HAP-1 (cell line): ENCODE measurements around the gene RAD51AP1.
A peak's percentile ranks its signal among the peaks of the same experiment; 100 is the strongest.

Source experiments
- DNase-seq, 2 experiments: peaks; one replicate each; pipeline ENCODE4 v3.0.0-alpha.2; 2016 to 2020; ENCODE audit warnings: low spot score in 2 of 2
- H3K27me3 ChIP-seq: fragments of 250-450 bp; sonication (Bioruptor Pico); 2 replicates; pipeline ENCODE4 v1.5.1; 2020; ENCODE audit warnings: low read depth, mild to moderate bottlenecking, moderate library complexity
- H3K36me3 ChIP-seq: fragments of 250-450 bp; sonication (Bioruptor Pico); replicated peaks from 2 replicates; pipeline ENCODE4 v1.5.1; 2020; ENCODE audit warnings: mild to moderate bottlenecking
- H3K4me1 ChIP-seq: fragments of 250-450 bp; sonication (Bioruptor Pico); 2 replicates; pipeline ENCODE4 v1.5.1; 2020; ENCODE audit warnings: mild to moderate bottlenecking
- H3K4me3 ChIP-seq: fragments of 250-450 bp; sonication (Bioruptor Pico); 2 replicates; pipeline ENCODE4 v1.5.1; 2020; ENCODE audit warnings: mild to moderate bottlenecking, moderate library complexity
- H3K9me3 ChIP-seq: fragments of 250-450 bp; sonication (Bioruptor Pico); 2 replicates; pipeline ENCODE4 v1.5.1; 2020; ENCODE audit warnings: mild to moderate bottlenecking, moderate library complexity
- in situ Hi-C: fragments of 300-500 bp; cut with MboI; formaldehyde crosslinking; loops from 3 replicates; pipeline ENCODE4 v1.14.3; 2020; ENCODE audit warnings: low sequenced_read_pairs, inconsistent platforms, mixed read lengths

The RAD51AP1 gene

GRCh38 chr12:4526923-4527546 is 11.7 kb upstream of the RAD51AP1 start:
- Histone ChIP-seq H3K27me3 (no peaks in the 10 kb centered on the region), H3K4me3 (no peak overlapping the region), H3K36me3 (peaks cover 30% of the 10 kb centered on the region), H3K9me3 (no peaks in the 10 kb centered on the region), H3K4me1 (no peaks in the 10 kb centered on the region; the same call in 1 of the 2 replicates)
- DNase-seq, result peak in 1 of 2 experiments; percentile 31
- in situ Hi-C loops, result no loop called here

GRCh38 chr12:4530160-4530559 is 8.5 kb upstream of the RAD51AP1 start:
- in situ Hi-C loops, result loop anchor here (10.0 kb wide), 1 partner anchor 225 kb away; no protein-coding TSS in a partner anchor
- no peak for DNase-seq
- H3K36me3 ChIP-seq, result peaks cover 38% of the 10 kb centered on the region
- H3K27me3 ChIP-seq, result no peaks in the 10 kb centered on the region
- H3K4me3 ChIP-seq, result no peak overlapping the region
- no peaks in the 10 kb centered on the region; the same call in 1 of the 2 replicates for H3K4me1 ChIP-seq
- no peaks in the 10 kb centered on the region for H3K9me3 ChIP-seq

GRCh38 chr12:4530982-4531586 is 7.6 kb upstream of the RAD51AP1 start:
- H3K27me3 ChIP-seq, result no peaks in the 10 kb centered on the region
- no peak for DNase-seq
- in situ Hi-C loops, result loop anchor here (10.0 kb wide), 1 partner anchor 226 kb away; no protein-coding TSS in a partner anchor
- H3K4me1 ChIP-seq, result no peaks in the 10 kb centered on the region; the same call in 1 of the 2 replicates
- H3K4me3 ChIP-seq, result no peak overlapping the region
- H3K36me3 ChIP-seq, result peaks cover 38% of the 10 kb centered on the region
- no peaks in the 10 kb centered on the region for H3K9me3 ChIP-seq

GRCh38 chr12:4535092-4535491 is 3.6 kb upstream of the RAD51AP1 start:
- in situ Hi-C loops, result loop anchor here (10.0 kb wide), 1 partner anchor 230 kb away; no protein-coding TSS in a partner anchor
- Histone ChIP-seq H3K4me1 (no peaks in the 10 kb centered on the region; the same call in 1 of the 2 replicates), H3K9me3 (no peaks in the 10 kb centered on the region), H3K36me3 (peaks cover 33% of the 10 kb centered on the region), H3K4me3 (no peak overlapping the region), H3K27me3 (no peaks in the 10 kb centered on the region)
- no peak for DNase-seq

GRCh38 chr12:4535871-4536270 is 2.8 kb upstream of the RAD51AP1 start:
- H3K4me1 ChIP-seq, result peaks cover 5% of the 10 kb centered on the region
- in situ Hi-C loops, result loop anchor here (10.0 kb wide), 1 partner anchor 231 kb away; no protein-coding TSS in a partner anchor
- H3K36me3 ChIP-seq, result peaks cover 30% of the 10 kb centered on the region
- H3K4me3 ChIP-seq, result no peak overlapping the region
- no peak for DNase-seq
- H3K9me3 ChIP-seq, result no peaks in the 10 kb centered on the region
- H3K27me3 ChIP-seq, result no peaks in the 10 kb centered on the region

- DNase-seq, result no peak
- Histone ChIP-seq H3K36me3 (peaks cover 34% of the 10 kb centered on the region), H3K4me1 (peaks cover 6% of the 10 kb centered on the region), H3K4me3 (peak overlapping the region; percentile 75), H3K27me3 (no peaks in the 10 kb centered on the region), H3K9me3 (no peaks in the 10 kb centered on the region)
- in situ Hi-C loops, result loop anchor here (10.0 kb wide), 1 partner anchor 235 kb away; no protein-coding TSS in a partner anchor
Measured at GRCh38 chr12:4539167-4539870, 629 bp downstream of the RAD51AP1 start.

- H3K4me1 ChIP-seq, result peaks cover 6% of the 10 kb centered on the region
- DNase-seq, result no peak
- no peaks in the 10 kb centered on the region for H3K9me3 ChIP-seq
- H3K4me3 ChIP-seq, result peak overlapping the region; percentile 75
- peaks cover 37% of the 10 kb centered on the region for H3K36me3 ChIP-seq
- in situ Hi-C loops, result no loop called here
- no peaks in the 10 kb centered on the region for H3K27me3 ChIP-seq
Measured at GRCh38 chr12:4540170-4540569, 1.5 kb downstream of the RAD51AP1 start.

- in situ Hi-C loops, result no loop called here
- H3K9me3 ChIP-seq, result no peaks in the 10 kb centered on the region
- H3K27me3 ChIP-seq, result no peaks in the 10 kb centered on the region
- H3K36me3 ChIP-seq, result peaks cover 37% of the 10 kb centered on the region
- no peak overlapping the region for H3K4me3 ChIP-seq
- DNase-seq, result no peak
- H3K4me1 ChIP-seq, result peaks cover 6% of the 10 kb centered on the region
Measured at GRCh38 chr12:4540638-4541037, 1.9 kb downstream of the RAD51AP1 start.

- peaks cover 6% of the 10 kb centered on the region for H3K4me1 ChIP-seq
- H3K4me3 ChIP-seq, result no peak overlapping the region
- H3K9me3 ChIP-seq, result no peaks in the 10 kb centered on the region
- H3K27me3 ChIP-seq, result no peaks in the 10 kb centered on the region
- peaks cover 73% of the 10 kb centered on the region for H3K36me3 ChIP-seq
- in situ Hi-C loops, result no loop called here
- DNase-seq, result no peak
Measured at GRCh38 chr12:4545195-4545594, 6.5 kb downstream of the RAD51AP1 start.

- H3K36me3 ChIP-seq, result peaks cover 72% of the 10 kb centered on the region
- DNase-seq, result no peak
- H3K27me3 ChIP-seq, result no peaks in the 10 kb centered on the region
- in situ Hi-C loops, result no loop called here
- no peak overlapping the region for H3K4me3 ChIP-seq
- H3K4me1 ChIP-seq, result no peaks in the 10 kb centered on the region
- H3K9me3 ChIP-seq, result no peaks in the 10 kb centered on the region
Measured at GRCh38 chr12:4552191-4552590, 13.5 kb downstream of the RAD51AP1 start.

- H3K4me3 ChIP-seq, result no peak overlapping the region
- H3K27me3 ChIP-seq, result no peaks in the 10 kb centered on the region
- no peak for DNase-seq
- H3K9me3 ChIP-seq, result no peaks in the 10 kb centered on the region
- no peaks in the 10 kb centered on the region for H3K4me1 ChIP-seq
- in situ Hi-C loops, result no loop called here
- H3K36me3 ChIP-seq, result peaks cover 71% of the 10 kb centered on the region
Measured at GRCh38 chr12:4553943-4554342, 15.3 kb downstream of the RAD51AP1 start.

GRCh38 chr12:4555804-4556203 is 17.1 kb downstream of the RAD51AP1 start:
- H3K27me3 ChIP-seq, result no peaks in the 10 kb centered on the region
- H3K4me3 ChIP-seq, result no peak overlapping the region
- no peaks in the 10 kb centered on the region for H3K9me3 ChIP-seq
- in situ Hi-C loops, result no loop called here
- peaks cover 64% of the 10 kb centered on the region for H3K36me3 ChIP-seq
- no peaks in the 10 kb centered on the region for H3K4me1 ChIP-seq
- DNase-seq, result no peak

GRCh38 chr12:4556735-4557530 is 18.2 kb downstream of the RAD51AP1 start:
- in situ Hi-C loops, result no loop called here
- DNase-seq, result no peak
- H3K27me3 ChIP-seq, result no peaks in the 10 kb centered on the region
- no peaks in the 10 kb centered on the region for H3K9me3 ChIP-seq
- H3K4me3 ChIP-seq, result no peak overlapping the region
- H3K4me1 ChIP-seq, result no peaks in the 10 kb centered on the region
- H3K36me3 ChIP-seq, result peaks cover 66% of the 10 kb centered on the region
